Subcutaneous adipose tissue (tissue), 4 donors: ENCODE data around the gene FRAS1. TPM values are rescaled to one million over a fixed set of nuclear protein-coding genes. Genes with fewer than 3 reads are reported as not detected.

ENCODE experiments used
- CTCF ChIP-seq: fragments of 450-650 bp; IDR thresholded peaks from one replicate; pipeline ENCODE4 v1.5.1; 2016; ENCODE audit warnings: low read depth, mild to moderate bottlenecking, control low read depth, antibody characterized with exemption, moderate library complexity
- total RNA-seq, 4 donors: library from RNA; depleted of rRNA; stranded (reverse); fragments of >200 nt; gene quantifications; one replicate each; pipeline ENCODE4 v1.1.0, GENCODE V29; 2016

Gene FRAS1
- total RNA-seq, 4 donors from 2014 or later = 2.2 to 6.0 (median 3.6) TPM

- TF ChIP-seq CTCF = no peak
Measured at GRCh38 chr4:78454016-78454415, 396.9 kb downstream of the FRAS1 start.

GRCh38 chr4:78457751-78458150, 400.6 kb downstream of the FRAS1 start:
- no peak for TF ChIP-seq CTCF

GRCh38 chr4:78459327-78459726, 402.2 kb downstream of the FRAS1 start:
- no peak for TF ChIP-seq CTCF

- no peak for TF ChIP-seq CTCF
Measured at GRCh38 chr4:78460368-78460767, 403.2 kb downstream of the FRAS1 start.

GRCh38 chr4:78464265-78464664, 407.1 kb downstream of the FRAS1 start:
- no peak for TF ChIP-seq CTCF

GRCh38 chr4:78468272-78468671, 411.1 kb downstream of the FRAS1 start:
- no peak for TF ChIP-seq CTCF

- no peak for TF ChIP-seq CTCF
Measured at GRCh38 chr4:78476108-78476704, 419.1 kb downstream of the FRAS1 start.
